RWPE1 (cell line): ENCODE results near the gene CRIP2.

Experiments used
- CTCF ChIA-PET: fragments of 350-600 bp; sonication (Branson Sonifier 250); formaldehyde crosslinking; extraction: SDS; loops from one replicate; lab custom pipeline; 2021; lab: Yijun Ruan, JAX
- POLR2A ChIA-PET: fragments of 400-600 bp; formaldehyde crosslinking; extraction: SDS; loops from one replicate; lab custom pipeline; 2020; ENCODE audit warnings: antibody characterized with exemption; ENCODE audit not compliant: low non-redundant PET; lab: Yijun Ruan, JAX
- DNase-seq: peaks from one replicate; pipeline ENCODE4 v3.0.0; 2012; ENCODE audit warnings: low spot score
- H3K27ac ChIP-seq: fragments of 450-650 bp; 2 replicates; pipeline ENCODE4 v1.5.1; 2017
- TF ChIP-seq, protein P1 (sequence below): fragments of 450-650 bp; conservative IDR thresholded peaks from 2 replicates; pipeline ENCODE4 v1.5.1; 2017; ENCODE audit warnings: low read depth, mild to moderate bottlenecking

The CRIP2 gene

DNA sequence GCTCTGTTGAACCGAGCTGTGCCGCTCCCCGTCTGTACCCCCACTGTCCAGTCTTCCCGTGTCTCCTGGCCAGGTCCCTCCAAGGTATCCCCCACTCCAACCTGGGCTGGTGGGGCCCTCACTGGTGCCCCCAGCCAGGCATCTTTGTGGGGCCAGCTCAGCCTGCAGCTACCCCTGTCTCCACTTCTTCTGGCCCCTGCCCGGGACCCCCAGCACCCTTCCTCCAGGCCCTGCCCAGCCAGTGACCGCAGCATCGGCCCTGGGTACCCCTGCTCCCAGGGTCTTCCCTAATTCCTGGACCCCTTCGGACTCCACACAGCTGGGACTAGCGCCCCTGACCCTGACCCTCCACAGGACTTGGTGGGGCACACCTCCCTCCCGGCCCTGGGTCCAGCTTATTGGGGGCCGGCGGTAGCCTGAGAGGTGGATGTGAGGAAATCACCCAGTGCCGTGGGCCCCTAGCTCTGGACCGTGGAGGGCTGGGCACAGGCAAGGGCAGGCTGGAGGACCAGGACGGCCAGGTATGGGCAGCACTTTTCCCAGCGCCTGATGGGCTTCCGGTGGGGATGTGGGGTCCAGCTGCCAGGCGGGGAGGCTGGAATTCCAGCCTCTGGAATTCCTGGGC is 8.0 kb downstream of the CRIP2 start:
- ChIA-PET CTCF (interaction anchor here (0.7 to 2.7 kb wide), 4 partner anchors 7 to 51 kb away, joined by 3 to 24 read pairs (median 3); no protein-coding TSS in a partner anchor), POLR2A (no interaction called here)
- H3K27ac ChIP-seq = peak overlapping the region; percentile 100
- no peak for DNase-seq
- TF ChIP-seq, protein P1, sequence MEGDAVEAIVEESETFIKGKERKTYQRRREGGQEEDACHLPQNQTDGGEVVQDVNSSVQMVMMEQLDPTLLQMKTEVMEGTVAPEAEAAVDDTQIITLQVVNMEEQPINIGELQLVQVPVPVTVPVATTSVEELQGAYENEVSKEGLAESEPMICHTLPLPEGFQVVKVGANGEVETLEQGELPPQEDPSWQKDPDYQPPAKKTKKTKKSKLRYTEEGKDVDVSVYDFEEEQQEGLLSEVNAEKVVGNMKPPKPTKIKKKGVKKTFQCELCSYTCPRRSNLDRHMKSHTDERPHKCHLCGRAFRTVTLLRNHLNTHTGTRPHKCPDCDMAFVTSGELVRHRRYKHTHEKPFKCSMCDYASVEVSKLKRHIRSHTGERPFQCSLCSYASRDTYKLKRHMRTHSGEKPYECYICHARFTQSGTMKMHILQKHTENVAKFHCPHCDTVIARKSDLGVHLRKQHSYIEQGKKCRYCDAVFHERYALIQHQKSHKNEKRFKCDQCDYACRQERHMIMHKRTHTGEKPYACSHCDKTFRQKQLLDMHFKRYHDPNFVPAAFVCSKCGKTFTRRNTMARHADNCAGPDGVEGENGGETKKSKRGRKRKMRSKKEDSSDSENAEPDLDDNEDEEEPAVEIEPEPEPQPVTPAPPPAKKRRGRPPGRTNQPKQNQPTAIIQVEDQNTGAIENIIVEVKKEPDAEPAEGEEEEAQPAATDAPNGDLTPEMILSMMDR = no peak

DNA sequence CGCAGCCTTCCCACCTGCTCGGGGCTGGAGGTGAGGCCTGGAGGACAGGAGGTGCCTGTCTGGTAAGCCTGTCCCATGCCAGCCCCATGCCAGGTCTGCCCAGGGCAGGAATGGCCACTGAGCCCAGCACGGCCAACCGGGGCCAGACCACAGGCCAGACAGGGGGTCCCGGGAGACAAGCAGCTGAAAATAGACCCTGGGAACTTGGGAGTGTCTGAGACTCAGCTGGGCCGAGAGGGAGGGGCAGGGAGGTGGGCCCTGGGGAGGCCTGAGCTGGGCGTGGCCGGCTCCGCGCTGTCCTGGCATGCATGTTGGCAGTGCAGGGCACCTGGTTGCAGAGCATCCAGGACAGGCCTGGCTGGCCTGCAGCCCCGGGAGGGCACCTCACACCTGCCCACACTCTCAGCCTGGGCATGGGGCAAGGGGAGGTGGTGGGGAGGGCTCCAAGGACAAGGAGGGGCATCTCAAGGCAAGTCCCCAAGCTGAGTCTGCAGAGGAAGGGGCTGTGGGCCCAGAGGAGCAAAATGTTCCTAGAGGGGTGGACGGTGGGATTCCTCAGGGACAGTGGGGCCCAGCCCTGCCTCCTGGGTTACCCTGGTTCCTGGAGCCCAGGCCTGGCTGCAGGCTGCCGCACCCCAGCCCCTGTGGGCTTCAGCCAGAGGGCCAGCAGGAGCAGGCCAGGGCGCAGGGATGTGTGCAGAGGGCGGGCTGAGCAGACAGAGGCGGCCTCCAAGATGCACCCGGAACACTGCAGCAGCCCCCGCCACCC is 8.9 kb downstream of the CRIP2 start:
- no peak for DNase-seq
- peak overlapping the region; percentile 100 for H3K27ac ChIP-seq
- TF ChIP-seq, protein P1 = no peak
- POLR2A ChIA-PET = interaction anchor here (0.6 kb wide), 1 partner anchor 82 kb away, joined by 5 read pairs; no protein-coding TSS in a partner anchor
- CTCF ChIA-PET = interaction anchor here (1.1 kb wide), 1 partner anchor 20 kb away, joined by 3 read pairs; no protein-coding TSS in a partner anchor

DNA sequence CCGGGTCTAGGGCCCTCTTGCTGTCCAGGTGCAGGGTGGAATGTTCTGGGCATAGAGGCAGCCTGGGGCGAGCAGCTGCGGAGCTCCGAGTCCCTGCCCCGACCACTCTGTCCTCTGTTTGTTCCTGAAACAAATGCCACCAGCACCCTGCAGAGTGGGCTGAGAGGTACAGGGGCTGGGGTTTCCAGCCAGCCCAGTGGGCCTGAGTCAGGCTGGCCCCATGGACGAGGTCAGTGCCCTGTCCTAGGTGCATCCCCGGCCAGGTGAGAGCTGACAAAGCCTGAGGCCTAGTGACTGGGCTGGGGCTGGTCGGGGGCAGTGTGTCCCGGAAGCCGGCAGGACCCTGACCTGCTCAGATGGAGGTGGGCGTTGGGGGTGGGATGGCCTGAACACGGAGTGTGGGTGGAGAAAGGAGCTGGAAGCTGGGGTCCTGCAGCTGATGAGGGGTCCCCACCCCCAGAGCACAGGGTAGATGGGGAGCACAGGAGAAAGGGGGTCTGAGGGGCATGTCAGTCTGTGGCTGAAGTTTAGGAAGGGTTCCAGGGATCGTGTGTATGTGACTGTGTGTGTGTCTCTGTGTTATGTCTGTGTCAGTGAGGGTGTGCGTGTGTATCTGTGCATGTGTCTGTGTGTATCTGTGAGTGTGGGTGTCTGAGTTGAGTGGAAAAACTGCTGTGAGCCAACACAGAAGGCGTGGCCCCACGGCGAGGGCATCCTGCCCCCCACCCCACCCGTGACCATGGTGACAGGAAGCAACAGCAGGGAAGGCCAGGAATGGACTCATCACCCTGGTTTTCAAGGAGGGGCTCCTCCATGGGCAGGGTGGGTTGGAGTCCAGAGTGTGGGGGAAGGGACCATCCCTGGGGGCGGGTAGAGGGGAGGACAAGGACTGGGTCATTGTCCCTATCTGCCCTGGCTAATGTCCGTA is 9.7 kb downstream of the CRIP2 start:
- CTCF ChIA-PET = no interaction called here
- H3K27ac ChIP-seq = peak overlapping the region; percentile 100
- TF ChIP-seq, protein P1 = no peak
- no peak for DNase-seq
- POLR2A ChIA-PET = interaction anchor here (0.6 kb wide), 1 partner anchor 83 kb away, joined by 5 read pairs; no protein-coding TSS in a partner anchor

DNA sequence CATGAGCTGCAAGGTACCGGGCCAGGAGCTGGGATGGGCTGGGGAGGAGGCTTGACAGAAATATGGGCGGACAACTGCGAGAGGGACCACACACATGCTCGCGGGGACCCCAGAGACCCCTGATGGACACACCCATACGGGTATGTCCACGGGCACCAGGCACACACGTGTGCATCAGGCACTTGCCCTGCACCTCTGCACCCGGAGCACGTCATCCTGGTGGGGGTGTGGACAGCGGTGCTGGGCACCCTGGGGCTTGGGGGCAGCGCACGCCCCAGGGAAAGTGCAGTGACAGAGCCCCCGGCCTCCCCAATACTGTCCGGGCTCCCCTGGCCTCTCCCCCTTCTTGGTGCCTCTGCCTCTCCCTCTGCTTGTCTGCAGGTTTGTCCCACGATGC is 10.4 kb downstream of the CRIP2 start:
- ChIA-PET CTCF (no interaction called here), POLR2A (no interaction called here)
- peak overlapping the region; percentile 100 for H3K27ac ChIP-seq
- DNase-seq = no peak
- TF ChIP-seq, protein P1 = no peak

DNA sequence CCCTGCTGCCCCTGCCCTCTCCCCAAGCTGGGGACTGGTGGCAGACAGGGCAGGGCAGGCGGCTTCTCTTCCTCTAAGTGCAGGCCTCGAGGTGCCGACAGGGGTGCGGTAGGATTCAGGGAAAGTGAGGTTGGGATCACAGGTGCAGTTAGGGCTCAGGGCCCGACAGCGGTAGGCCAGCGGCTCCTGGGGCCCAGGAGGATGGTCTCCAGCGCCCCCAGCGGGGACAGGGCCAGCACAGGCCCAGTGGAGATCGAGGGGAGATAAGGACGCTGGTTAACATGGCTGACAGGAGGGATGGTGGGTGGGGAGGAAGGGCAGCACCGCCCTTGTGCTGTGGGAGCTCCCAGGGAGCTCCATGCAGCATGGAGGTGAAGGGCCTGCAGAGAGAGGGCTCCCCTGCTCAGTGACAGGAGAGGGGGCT is 11.1 kb downstream of the CRIP2 start:
- ChIA-PET POLR2A (no interaction called here), CTCF (interaction anchor here (0.7 kb wide), 1 partner anchor 314 kb away, joined by 4 read pairs; no protein-coding TSS in a partner anchor)
- H3K27ac ChIP-seq = peak overlapping the region; percentile 100
- TF ChIP-seq, protein P1 = no peak
- no peak for DNase-seq
